HG02870 (cell line): ENCODE data around the gene CRIP2.

Experiments
- ATAC-seq: cut with Tn5 transposase; IDR thresholded peaks from one replicate; pipeline ENCODE4 v1.9.1; 2021; ENCODE audit warnings: mild to moderate bottlenecking, moderate library complexity; ENCODE audit not compliant: unreplicated experiment

Gene CRIP2

DNA sequence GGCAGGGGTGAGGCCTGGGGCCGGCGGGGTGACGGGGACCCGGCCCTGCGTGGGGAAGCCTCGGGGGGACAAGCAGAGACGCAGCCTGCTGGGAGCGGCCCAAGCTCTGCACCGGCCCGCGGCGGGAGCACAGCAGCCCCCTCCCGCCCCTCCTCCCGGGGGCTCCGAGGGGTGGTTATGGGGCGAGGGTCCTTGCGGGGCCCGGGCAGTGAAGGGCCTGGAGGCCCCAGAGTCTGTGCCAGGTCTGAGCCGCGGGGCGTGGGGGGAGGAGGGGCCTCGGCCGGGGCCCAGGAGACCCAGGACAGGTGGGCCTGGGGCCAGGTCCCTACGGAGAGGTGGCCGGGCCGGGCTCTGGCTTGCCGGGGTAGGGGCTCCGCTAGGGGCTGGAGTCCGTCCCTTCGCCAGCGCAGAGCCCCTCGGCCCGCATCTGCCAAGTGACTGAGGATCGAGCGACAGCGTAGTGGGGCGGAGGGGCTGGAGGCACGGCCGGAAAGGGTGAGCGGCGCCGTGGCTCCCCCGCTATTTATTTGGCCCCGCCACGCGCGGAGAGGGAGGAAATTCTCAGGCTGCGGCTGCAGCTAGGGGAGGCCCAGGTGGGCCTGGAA lies 52.3 kb downstream of the CRIP2 start:
- ATAC-seq = no peak

- no peak for ATAC-seq
Observed at GRCh38 chr14:105527381-105527825, 52.8 kb downstream of the CRIP2 start.

GRCh38 chr14:105527826-105528585 lies 53.4 kb downstream of the CRIP2 start:
- no peak for ATAC-seq

GRCh38 chr14:105528586-105529318 lies 54.1 kb downstream of the CRIP2 start:
- no peak for ATAC-seq

DNA sequence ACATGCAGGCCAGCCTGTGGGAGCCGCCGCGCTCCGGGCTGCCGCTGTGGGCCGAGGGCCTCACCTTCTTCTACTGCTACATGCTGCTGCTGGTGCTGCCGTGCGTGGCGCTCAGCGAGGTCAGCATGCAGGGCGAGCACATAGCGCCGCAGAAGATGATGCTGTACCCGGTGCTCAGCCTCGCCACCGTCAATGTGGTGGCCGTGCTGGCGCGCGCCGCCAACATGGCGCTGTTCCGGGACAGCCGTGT lies 54.6 kb downstream of the CRIP2 start:
- ATAC-seq = no peak
